ENCODE results near the gene TPPP. TPM values are rescaled to one million over a fixed set of nuclear protein-coding genes. Genes with fewer than 3 reads are reported as not detected.

Gene TPPP
- total and polyA plus RNA-seq, 2 experiments from 2014 or later, result 0.48 to 1.4 TPM

- Histone ChIP-seq H3K4me3 (no peak overlapping the region), H3K79me2 (replicated peaks; ENCODE audit: insufficient read depth) (peaks cover 25% of the 10 kb centered on the region), H3K4me1 (ENCODE audit: insufficient read depth) (no peaks in the 10 kb centered on the region), H2AFZ (no peak overlapping the region), H3F3A (replicated peaks; ENCODE audit: low read depth) (no peaks in the 10 kb centered on the region), H3K9me2 (ENCODE audit: insufficient read depth) (no peaks in the 10 kb centered on the region), H3K36me3 (ENCODE audit: insufficient read depth) (peaks cover 29% of the 10 kb centered on the region; the same call in 1 of the 2 replicates), H3K27me3 (ENCODE audit: insufficient read depth) (no peaks in the 10 kb centered on the region), H3K4me2 (no peak overlapping the region), H4K20me1 (replicated peaks; ENCODE audit: insufficient read depth) (peaks cover 17% of the 10 kb centered on the region), H3K27ac (ENCODE audit: low read depth) (no peak overlapping the region)
- DNase-seq (ENCODE audit: low spot score) (no peak), ATAC-seq (peak; percentile 78)
- H3K27me3 Mint-ChIP-seq (ENCODE audit: insufficient read depth, low read depth, poor library complexity), result peaks cover 1% of the 10 kb centered on the region
- no peaks in the 10 kb centered on the region for H3K4me1 Mint-ChIP-seq
- TF ChIP-seq ZNF114 (CRISPR knock-in tag; IDR thresholded peaks at IDR 0.05) (no peak), CTCF (conservative IDR thresholded peaks at IDR 0.05; ENCODE audit: low read depth in 2 of 2) (peak in 1 of 2 experiments; percentile 36; a peak in 2 of 4 replicates)
- no peaks in the 10 kb centered on the region for H3K9me3 Mint-ChIP-seq
- H3K36me3 Mint-ChIP-seq (ENCODE audit: low read depth), result peaks cover 73% of the 10 kb centered on the region
- no peak overlapping the region for H3K27ac Mint-ChIP-seq
- no peak overlapping the region for H3K4me3 Mint-ChIP-seq
Measured at GRCh38 chr5:622359-622758, 70.8 kb downstream of the TPPP start.

GRCh38 chr5:621341-621761 lies 71.8 kb downstream of the TPPP start:
- Histone ChIP-seq H3K27ac (ENCODE audit: low read depth) (no peak overlapping the region), H3K36me3 (ENCODE audit: insufficient read depth) (peaks cover 22% of the 10 kb centered on the region; the same call in 1 of the 2 replicates), H3K27me3 (ENCODE audit: insufficient read depth) (no peaks in the 10 kb centered on the region), H3K9me2 (ENCODE audit: insufficient read depth) (no peaks in the 10 kb centered on the region), H3F3A (replicated peaks; ENCODE audit: low read depth) (no peaks in the 10 kb centered on the region), H2AFZ (no peak overlapping the region), H4K20me1 (replicated peaks; ENCODE audit: insufficient read depth) (peaks cover 14% of the 10 kb centered on the region), H3K4me3 (no peak overlapping the region), H3K79me2 (replicated peaks; ENCODE audit: insufficient read depth) (peaks cover 25% of the 10 kb centered on the region), H3K4me2 (no peak overlapping the region), H3K4me1 (ENCODE audit: insufficient read depth) (no peaks in the 10 kb centered on the region)
- no peak for TF ChIP-seq CREB1 (CRISPR knock-in tag; IDR thresholded peaks at IDR 0.05; ENCODE audit: low read depth)
- TF ChIP-seq ETS1 (IDR thresholded peaks at IDR 0.05), result no peak
- TF ChIP-seq POLR2AphosphoS5 (IDR thresholded peaks at IDR 0.05; ENCODE audit: low read depth), result no peak
- no peak for TF ChIP-seq CTCF (conservative IDR thresholded peaks at IDR 0.05; ENCODE audit: low read depth in 2 of 2)
- no peak for TF ChIP-seq EZH2 (IDR thresholded peaks at IDR 0.05; ENCODE audit: low read depth, unreplicated experiment)
- DNase-seq (ENCODE audit: low spot score), result no peak
- Mint-ChIP-seq H3K9me3 (no peaks in the 10 kb centered on the region), H3K27me3 (ENCODE audit: insufficient read depth, low read depth, poor library complexity) (peaks cover 1% of the 10 kb centered on the region), H3K27ac (no peak overlapping the region), H3K4me3 (no peak overlapping the region), H3K36me3 (ENCODE audit: low read depth) (peaks cover 66% of the 10 kb centered on the region), H3K4me1 (no peaks in the 10 kb centered on the region)
- ATAC-seq, result no peak

All from GM23338 (cell line).